Measurements from ENCODE around the gene MXRA8. TPM values are rescaled to one million over a fixed set of nuclear protein-coding genes. Genes with fewer than 3 reads are reported as not detected.
A peak's percentile ranks its signal among the peaks of the same experiment; 100 is the strongest.

Gene MXRA8
- total and polyA plus RNA-seq, 2 experiments from 2014 or later, result 155 to 242 TPM

DNA sequence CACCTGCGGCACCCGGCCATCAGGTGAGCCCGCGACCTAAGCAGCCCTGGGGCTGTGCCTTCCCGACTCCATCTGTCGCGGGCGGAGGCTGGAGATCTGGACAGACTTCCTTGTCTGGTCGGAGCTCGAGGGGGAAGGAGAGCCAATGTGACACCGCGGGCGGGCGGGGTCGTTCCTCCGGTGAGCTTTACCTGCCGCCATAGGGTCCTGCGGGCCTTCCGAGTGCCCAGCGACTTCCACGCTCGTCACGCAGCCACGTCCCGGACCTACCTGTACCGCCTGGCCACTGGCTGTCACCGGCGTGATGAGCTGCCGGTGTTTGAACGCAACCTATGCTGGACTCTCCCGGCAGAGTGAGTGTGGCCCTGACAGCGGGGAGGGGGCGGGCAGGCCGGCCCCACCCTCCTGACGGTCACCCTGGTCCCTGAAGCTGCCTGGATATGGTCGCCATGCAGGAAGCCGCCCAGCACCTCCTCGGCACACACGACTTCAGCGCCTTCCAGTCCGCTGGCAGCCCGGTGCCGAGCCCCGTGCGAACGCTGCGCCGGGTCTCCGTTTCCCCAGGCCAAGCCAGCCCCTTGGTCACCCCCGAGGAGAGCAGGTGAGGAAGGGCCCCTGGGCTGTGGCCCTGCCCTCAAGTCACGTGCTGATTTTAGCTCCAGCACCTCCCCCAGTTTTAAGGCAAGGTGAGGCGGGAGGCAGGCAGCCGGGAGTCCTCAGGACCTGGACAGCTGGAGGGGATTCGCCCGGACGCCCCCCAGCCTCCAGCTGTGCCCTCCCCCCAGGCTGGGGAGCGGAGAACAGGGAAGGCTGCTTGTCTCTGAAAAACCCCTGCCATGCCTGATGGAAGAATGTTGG lies 48.9 kb downstream of the MXRA8 start:
- peak overlapping the region; percentile 98 for H3K4me3 ChIP-seq
- no peak for TF ChIP-seq EZH2phosphoT487 (IDR thresholded peaks at IDR 0.05; ENCODE audit: low read depth, severe bottlenecking, unreplicated experiment)
- TF ChIP-seq EZH2 (IDR thresholded peaks at IDR 0.05; ENCODE audit: borderline replicate concordance), result no peak
- TF ChIP-seq, protein P1, sequence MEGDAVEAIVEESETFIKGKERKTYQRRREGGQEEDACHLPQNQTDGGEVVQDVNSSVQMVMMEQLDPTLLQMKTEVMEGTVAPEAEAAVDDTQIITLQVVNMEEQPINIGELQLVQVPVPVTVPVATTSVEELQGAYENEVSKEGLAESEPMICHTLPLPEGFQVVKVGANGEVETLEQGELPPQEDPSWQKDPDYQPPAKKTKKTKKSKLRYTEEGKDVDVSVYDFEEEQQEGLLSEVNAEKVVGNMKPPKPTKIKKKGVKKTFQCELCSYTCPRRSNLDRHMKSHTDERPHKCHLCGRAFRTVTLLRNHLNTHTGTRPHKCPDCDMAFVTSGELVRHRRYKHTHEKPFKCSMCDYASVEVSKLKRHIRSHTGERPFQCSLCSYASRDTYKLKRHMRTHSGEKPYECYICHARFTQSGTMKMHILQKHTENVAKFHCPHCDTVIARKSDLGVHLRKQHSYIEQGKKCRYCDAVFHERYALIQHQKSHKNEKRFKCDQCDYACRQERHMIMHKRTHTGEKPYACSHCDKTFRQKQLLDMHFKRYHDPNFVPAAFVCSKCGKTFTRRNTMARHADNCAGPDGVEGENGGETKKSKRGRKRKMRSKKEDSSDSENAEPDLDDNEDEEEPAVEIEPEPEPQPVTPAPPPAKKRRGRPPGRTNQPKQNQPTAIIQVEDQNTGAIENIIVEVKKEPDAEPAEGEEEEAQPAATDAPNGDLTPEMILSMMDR (IDR thresholded peaks at IDR 0.05; ENCODE audit: poor library complexity), result no peak
- peak overlapping the region; percentile 91 for H3K4me2 ChIP-seq
- H3K9me2 ChIP-seq (replicated peaks; ENCODE audit: insufficient read depth), result no peaks in the 10 kb centered on the region
- peak overlapping the region; percentile 87 for H3K27ac ChIP-seq
- H3K79me2 ChIP-seq, result peaks cover 47% of the 10 kb centered on the region
- WGBS (ENCODE audit: low lambda C conversion rate, missing lambda C conversion rate), result 29% methylated on average over 55 of the region's 57 CpGs
- peaks cover 34% of the 10 kb centered on the region for H3K4me1 ChIP-seq (ENCODE audit: insufficient read depth)
- no peaks in the 10 kb centered on the region for H3K9me3 ChIP-seq (ENCODE audit: low read depth)
- H3K36me3 ChIP-seq (replicated peaks; ENCODE audit: insufficient read depth, low read depth), result no peaks in the 10 kb centered on the region
- peak overlapping the region; percentile 9 for H2AFZ ChIP-seq
- H4K20me1 ChIP-seq (ENCODE audit: insufficient read depth, poor library complexity, severe bottlenecking), result peaks cover 15% of the 10 kb centered on the region
- H3K27me3 ChIP-seq, result no peaks in the 10 kb centered on the region
- peak; percentile 53 for DNase-seq (ENCODE audit: low spot score)

DNA sequence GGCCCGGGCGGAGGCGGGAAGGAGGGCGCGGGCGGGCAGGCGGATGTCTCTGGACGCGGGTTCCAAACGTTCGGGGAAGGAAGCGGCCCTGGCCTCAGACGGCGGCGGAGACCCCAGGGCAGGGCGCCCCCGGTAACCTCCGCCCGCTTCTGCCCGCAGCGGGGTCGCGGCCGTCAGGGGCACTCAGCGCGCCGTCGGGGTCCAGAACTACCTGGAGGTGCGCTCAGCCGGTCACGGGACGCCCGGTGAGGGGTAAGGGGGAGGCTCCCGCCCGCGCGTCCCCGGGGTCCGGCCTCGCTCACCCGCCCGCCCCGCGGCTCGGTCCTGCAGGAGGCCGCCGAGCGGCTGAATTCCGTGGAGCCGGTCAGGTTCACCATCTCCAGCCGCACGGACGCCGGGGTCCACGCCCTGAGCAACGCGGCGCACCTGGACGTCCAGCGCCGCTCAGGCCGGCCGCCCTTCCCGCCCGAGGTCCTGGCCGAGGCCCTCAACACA lies 49.6 kb downstream of the MXRA8 start:
- peak; percentile 54 for DNase-seq (ENCODE audit: low spot score)
- peak overlapping the region; percentile 91 for H3K4me2 ChIP-seq
- no peaks in the 10 kb centered on the region for H3K9me2 ChIP-seq (replicated peaks; ENCODE audit: insufficient read depth)
- no peaks in the 10 kb centered on the region for H3K36me3 ChIP-seq (replicated peaks; ENCODE audit: insufficient read depth, low read depth)
- H3K4me1 ChIP-seq (ENCODE audit: insufficient read depth), result peaks cover 41% of the 10 kb centered on the region
- TF ChIP-seq EZH2 (IDR thresholded peaks at IDR 0.05; ENCODE audit: borderline replicate concordance) (no peak), EZH2phosphoT487 (IDR thresholded peaks at IDR 0.05; ENCODE audit: low read depth, severe bottlenecking, unreplicated experiment) (no peak)
- TF ChIP-seq, protein P1 (IDR thresholded peaks at IDR 0.05; ENCODE audit: poor library complexity), result no peak
- H3K9me3 ChIP-seq (ENCODE audit: low read depth), result no peaks in the 10 kb centered on the region
- peaks cover 21% of the 10 kb centered on the region for H4K20me1 ChIP-seq (ENCODE audit: insufficient read depth, poor library complexity, severe bottlenecking)
- peak overlapping the region; percentile 98 for H3K4me3 ChIP-seq
- H2AFZ ChIP-seq, result peak overlapping the region; percentile 9
- H3K27ac ChIP-seq, result peak overlapping the region; percentile 87
- H3K79me2 ChIP-seq, result peaks cover 54% of the 10 kb centered on the region
- WGBS (ENCODE audit: low lambda C conversion rate, missing lambda C conversion rate), result under 1% methylated on average over 29 of the region's 66 CpGs
- H3K27me3 ChIP-seq, result no peaks in the 10 kb centered on the region

DNA sequence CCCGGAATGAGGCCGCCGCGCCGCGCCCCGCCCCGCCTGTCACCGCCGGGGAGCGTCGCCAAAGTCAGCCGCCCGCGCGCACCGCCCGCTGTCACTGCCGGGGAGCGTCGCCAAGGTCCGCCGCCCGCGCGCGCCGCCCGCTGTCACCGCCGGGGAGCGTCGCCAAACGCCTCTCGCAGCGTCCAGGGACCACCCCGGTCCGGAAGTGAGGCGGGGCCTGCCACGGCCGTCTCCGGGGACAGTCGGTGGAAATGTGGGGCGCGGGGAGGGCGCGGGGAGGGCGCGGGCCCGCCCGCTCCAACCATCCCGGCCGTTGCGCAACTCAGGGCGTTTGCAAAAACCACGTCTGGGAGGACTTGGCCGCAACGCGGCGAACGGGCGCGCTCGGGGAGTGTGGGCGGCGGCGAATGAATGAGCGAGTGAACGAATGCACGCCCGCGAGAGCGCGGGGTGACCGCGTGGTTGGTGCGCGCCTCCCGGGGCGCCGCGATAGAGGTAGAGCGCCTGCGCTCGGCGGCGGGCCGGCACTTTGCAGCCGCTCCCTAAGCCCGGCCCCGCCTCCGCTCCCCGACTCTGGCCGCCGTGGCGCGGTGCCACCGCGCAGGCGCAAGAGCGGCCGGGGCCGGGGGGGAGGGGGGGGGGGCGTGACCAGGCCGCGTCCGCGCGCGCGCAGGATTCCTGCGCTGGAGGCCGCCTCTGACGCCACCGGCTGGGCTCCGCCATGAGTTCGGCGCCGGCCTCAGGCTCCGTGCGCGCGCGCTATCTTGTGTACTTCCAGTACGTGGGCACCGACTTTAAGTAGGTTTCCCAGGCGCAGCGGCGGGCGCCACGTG lies 50.2 kb downstream of the MXRA8 start, which contains the start of the genes ACAP3 and PUSL1:
Gene ACAP3 (minus strand): TSS at position 8 of the 833 bp plus-strand sequence. CDS start 115 bp downstream, outside the sequence.
Gene PUSL1 (plus strand): TSS at position 675 of the 833 bp plus-strand sequence. CDS start 47 bp downstream, at position 722.
- DNase-seq (ENCODE audit: low spot score), result peak; percentile 97
- H3K79me2 ChIP-seq, result peaks cover 59% of the 10 kb centered on the region
- 2% methylated on average over 69 of the region's 131 CpGs for WGBS (ENCODE audit: low lambda C conversion rate, missing lambda C conversion rate)
- no peaks in the 10 kb centered on the region for H3K27me3 ChIP-seq
- H3K9me2 ChIP-seq (replicated peaks; ENCODE audit: insufficient read depth), result no peaks in the 10 kb centered on the region
- TF ChIP-seq EZH2phosphoT487 (IDR thresholded peaks at IDR 0.05; ENCODE audit: low read depth, severe bottlenecking, unreplicated experiment) (no peak), EZH2 (IDR thresholded peaks at IDR 0.05; ENCODE audit: borderline replicate concordance) (no peak)
- TF ChIP-seq, protein P1 (IDR thresholded peaks at IDR 0.05; ENCODE audit: poor library complexity), result no peak
- H3K4me2 ChIP-seq, result peak within 1 kb of the TSS; percentile 99
- peaks cover 41% of the 10 kb centered on the region for H3K4me1 ChIP-seq (ENCODE audit: insufficient read depth)
- H2AFZ ChIP-seq, result peak within 1 kb of the TSS; percentile 64
- no peaks in the 10 kb centered on the region for H3K9me3 ChIP-seq (ENCODE audit: low read depth)
- peak within 1 kb of the TSS; percentile 98 for H3K4me3 ChIP-seq
- no peaks in the 10 kb centered on the region for H3K36me3 ChIP-seq (replicated peaks; ENCODE audit: insufficient read depth, low read depth)
- H4K20me1 ChIP-seq (ENCODE audit: insufficient read depth, poor library complexity, severe bottlenecking), result peaks cover 23% of the 10 kb centered on the region
- H3K27ac ChIP-seq, result peak within 1 kb of the TSS; percentile 93
